Right renal cortex interstitium (tissue), 3 donors: ENCODE results near the gene HEATR9. TPM values are rescaled to one million over a fixed set of nuclear protein-coding genes. Genes with fewer than 3 reads are reported as not detected.

Experiments
- DNase-seq, 3 donors: peaks; one replicate each; pipeline ENCODE4 v3.0.0-alpha.2; 2013; ENCODE audit warnings: low read depth in 3 of 3, low spot score in 2 of 3
- polyA plus RNA-seq, 3 donors: library from polyadenylated mRNA; unstranded; fragments of 120-200 nt; gene quantifications; one replicate each; pipeline ENCODE4 v1.2.1, GENCODE V29; 2013; ENCODE audit not compliant: insufficient read length in 3 of 3

Gene HEATR9
- polyA plus RNA-seq, 3 donors, result 0.17 TPM; not detected in 2

GRCh38 chr17:35895636-35896587 lies 27.2 kb upstream of the HEATR9 start:
- DNase-seq, result no peak

- DNase-seq, result no peak
Measured at GRCh38 chr17:35894206-35894605, 25.5 kb upstream of the HEATR9 start.

- no peak for DNase-seq
Measured at GRCh38 chr17:35893751-35894150, 25.1 kb upstream of the HEATR9 start.

- no peak for DNase-seq
Measured at GRCh38 chr17:35892091-35893035, 23.7 kb upstream of the HEATR9 start.

GRCh38 chr17:35891269-35891668 lies 22.6 kb upstream of the HEATR9 start:
- no peak for DNase-seq

- DNase-seq, result no peak
Measured at GRCh38 chr17:35890774-35891155, 22.1 kb upstream of the HEATR9 start.

- peak; percentile 38 to 69 (median 52) for DNase-seq
Measured at GRCh38 chr17:35889818-35890773, 21.4 kb upstream of the HEATR9 start.

- DNase-seq, result no peak
Measured at GRCh38 chr17:35889241-35889640, 20.6 kb upstream of the HEATR9 start.

- no peak for DNase-seq
Measured at GRCh38 chr17:35879773-35880654, 11.3 kb upstream of the HEATR9 start, which contains the start of gene CCL5. TSS of gene CCL5 (minus strand) at chr17:35880360.

- no peak for DNase-seq
Measured at GRCh38 chr17:35878361-35878760, 9.7 kb upstream of the HEATR9 start.

- DNase-seq, result no peak
Measured at GRCh38 chr17:35877345-35878029, 8.8 kb upstream of the HEATR9 start.

GRCh38 chr17:35876534-35876933 lies 7.8 kb upstream of the HEATR9 start:
- DNase-seq, result no peak

GRCh38 chr17:35875800-35876139 lies 7.1 kb upstream of the HEATR9 start:
- DNase-seq, result no peak

GRCh38 chr17:35875072-35875799 lies 6.5 kb upstream of the HEATR9 start:
- DNase-seq, result no peak

- no peak for DNase-seq
Measured at GRCh38 chr17:35872196-35872980, 3.7 kb upstream of the HEATR9 start.

GRCh38 chr17:35870906-35871819 lies 2.5 kb upstream of the HEATR9 start:
- DNase-seq, result no peak
